DMS114 treated with DMSO at 0.1 percent for 48 hours (cell line): ENCODE data around the gene MAPK1.

Experiments used
- DNase-seq: peaks from one replicate; lab custom pipeline; 2025; ENCODE audit not compliant: unreplicated experiment; lab: John Stamatoyannopoulos, UW

The MAPK1 gene

GRCh38 chr22:21707677-21708076 is 159.8 kb downstream of the MAPK1 start:
- no peak for DNase-seq
